Suppressor macrophage (primary cell): Measurements from ENCODE around the gene PLEKHA7.
"Not testable (repeated sequence)": the region's sequence is repeated elsewhere in the genome, so short reads cannot be mapped to it uniquely, and the experiment has no call there.

ENCODE experiments used
- DNase-seq, 4 experiments: peaks; one replicate each; pipeline ENCODE4 v3.0.0-alpha.2; 2020 to 2022

Gene PLEKHA7

DNA sequence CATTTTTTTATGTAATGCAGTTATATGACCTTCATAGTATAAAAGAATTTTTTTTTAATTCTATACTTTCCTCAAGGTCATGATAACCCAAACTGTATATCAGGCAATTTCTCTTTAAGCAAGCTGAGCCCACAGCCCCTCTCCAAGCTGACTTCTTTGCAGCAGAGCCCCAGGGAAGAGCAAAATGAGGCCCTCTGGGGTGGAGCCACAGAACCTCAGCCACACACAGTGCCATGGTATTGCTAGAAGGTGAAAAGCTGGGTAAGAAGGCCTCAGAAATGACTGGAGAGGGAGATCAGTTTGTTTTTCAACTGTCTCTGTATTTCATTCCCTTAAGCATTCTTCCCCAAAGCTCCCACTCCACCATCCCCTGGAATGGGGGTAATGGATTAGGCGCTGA, 108.8 kb downstream of the PLEKHA7 start:
- DNase-seq = no peak

GRCh38 chr11:16904761-16905160, 109.5 kb downstream of the PLEKHA7 start:
- not testable (repeated sequence) for DNase-seq

GRCh38 chr11:16902781-16903378, 111.3 kb downstream of the PLEKHA7 start:
- DNase-seq = peak in 3 of 4 experiments; percentile 5 to 25 (median 21)

GRCh38 chr11:16902182-16902581, 112.0 kb downstream of the PLEKHA7 start:
- no peak for DNase-seq

DNA sequence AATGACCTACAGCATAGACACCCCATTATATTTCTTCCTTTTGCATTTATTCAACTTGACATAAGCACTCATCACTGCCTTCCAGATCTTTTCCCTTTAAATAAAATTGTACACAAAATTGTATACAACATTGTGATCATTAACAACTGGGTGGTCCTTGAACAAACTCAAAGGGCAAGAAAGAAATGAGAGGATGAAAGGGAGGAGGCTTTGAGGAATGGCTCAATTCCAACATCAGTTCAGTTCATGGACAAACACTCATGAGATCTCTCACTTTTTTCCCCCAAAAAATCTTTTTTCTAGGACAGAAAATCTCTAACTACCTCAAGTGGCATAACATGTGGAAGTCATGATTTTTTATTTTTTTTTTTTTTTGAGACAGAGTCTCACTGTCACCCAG, 113.7 kb downstream of the PLEKHA7 start:
- no peak for DNase-seq

- no peak for DNase-seq
Observed at GRCh38 chr11:16899708-16900303, 114.4 kb downstream of the PLEKHA7 start.

GRCh38 chr11:16898274-16898985, 115.8 kb downstream of the PLEKHA7 start:
- no peak for DNase-seq

DNA sequence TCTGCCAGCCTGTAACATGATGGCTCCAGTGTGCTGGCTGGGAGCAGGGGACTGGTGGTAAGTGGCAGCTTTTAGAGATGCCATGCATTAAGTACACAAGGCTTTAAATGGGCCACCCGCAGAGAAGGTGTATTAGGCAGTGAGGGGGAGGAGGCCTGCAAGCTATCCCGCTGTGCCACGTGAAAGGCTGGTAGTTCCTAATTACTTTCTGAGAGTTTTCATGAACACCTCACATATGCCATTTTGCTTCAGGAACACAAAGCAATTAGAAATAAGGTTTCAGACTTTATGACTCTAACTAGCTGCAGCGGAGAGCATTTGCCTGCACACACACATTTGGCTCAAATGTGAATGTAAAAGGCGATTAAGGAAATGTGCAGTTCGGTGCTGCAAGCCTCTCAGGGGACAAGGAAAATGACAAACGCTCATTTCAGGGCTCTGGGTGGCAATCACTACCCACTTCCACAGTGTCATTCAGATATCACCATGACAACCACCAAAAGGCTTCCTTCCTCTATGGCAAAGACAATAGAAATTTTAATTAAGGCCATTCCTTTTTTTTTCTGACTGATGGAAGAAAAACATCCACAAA, 116.6 kb downstream of the PLEKHA7 start:
- peak; percentile 41 to 69 (median 62) for DNase-seq

- DNase-seq = no peak
Observed at GRCh38 chr11:16896729-16897469, 117.3 kb downstream of the PLEKHA7 start.

- DNase-seq = no peak
Observed at GRCh38 chr11:16895306-16895705, 118.9 kb downstream of the PLEKHA7 start.

DNA sequence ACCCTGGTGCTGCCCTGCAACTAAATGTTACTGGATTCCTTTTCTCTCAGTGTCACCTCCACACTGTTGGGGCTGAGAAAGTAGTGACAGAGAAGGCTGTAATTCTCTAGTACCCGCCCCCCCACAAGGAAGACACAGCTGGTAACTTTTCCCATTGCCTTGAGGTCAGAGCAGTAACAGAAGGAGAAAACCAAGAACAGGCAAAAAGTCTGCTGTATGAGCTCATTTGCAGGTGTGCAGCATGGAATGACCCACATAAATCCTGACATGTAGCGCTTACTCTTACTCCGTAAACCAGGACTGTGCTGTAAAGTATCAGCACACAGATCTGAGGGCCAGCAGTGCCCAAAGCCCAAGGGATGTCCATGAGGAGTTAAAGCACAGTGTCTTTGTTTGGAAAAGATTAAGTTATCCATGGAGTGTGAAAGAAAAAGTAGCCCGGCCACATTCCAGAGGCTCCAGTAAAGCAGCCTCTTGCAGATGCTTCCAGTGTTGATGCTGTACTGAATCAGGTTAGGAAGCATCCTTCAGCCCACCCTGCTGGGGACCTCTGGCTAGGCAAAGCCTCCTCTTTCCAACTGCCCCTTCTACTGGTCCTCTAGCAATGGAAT, 120.7 kb downstream of the PLEKHA7 start:
- no peak for DNase-seq

DNA sequence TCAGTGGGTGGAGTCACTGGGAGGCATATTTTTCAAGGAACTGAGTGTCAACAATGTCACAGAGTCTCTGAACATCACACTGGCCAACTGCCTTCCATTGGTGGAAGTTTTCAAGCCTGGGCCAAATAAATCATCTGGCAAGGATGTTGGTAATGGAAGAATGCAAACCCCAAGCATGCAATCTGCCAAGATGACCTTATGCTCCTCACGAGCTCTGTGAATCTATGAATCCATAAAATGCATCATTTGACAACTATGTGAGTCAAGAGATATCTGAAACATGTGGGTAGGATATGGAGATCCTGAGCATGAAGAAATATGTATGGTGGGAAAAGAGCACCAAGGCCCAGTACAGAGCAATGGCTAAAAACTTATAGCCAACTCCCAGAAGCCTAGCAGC, 122.2 kb downstream of the PLEKHA7 start:
- DNase-seq = no peak

DNA sequence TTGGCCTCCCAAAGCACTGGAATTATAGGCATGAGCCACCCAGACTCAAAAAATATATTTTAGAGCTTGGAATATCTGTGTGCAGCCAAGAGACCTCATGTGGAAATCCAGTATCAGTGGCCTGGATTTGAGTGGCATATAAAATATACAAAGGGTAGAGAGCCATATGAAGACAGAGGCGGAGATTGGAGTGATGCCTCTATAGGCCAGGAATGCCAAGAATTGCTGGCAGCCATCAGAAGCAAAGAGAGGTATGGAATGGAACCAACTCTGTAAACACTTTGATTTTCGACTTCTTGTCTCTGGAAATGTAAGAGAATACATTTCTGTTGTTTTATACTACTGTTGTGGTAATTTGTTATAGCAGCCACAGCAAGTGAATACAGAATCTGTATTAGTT, 123.0 kb downstream of the PLEKHA7 start:
- no peak for DNase-seq

- DNase-seq = no peak
Observed at GRCh38 chr11:16890442-16890841, 123.8 kb downstream of the PLEKHA7 start.

DNA sequence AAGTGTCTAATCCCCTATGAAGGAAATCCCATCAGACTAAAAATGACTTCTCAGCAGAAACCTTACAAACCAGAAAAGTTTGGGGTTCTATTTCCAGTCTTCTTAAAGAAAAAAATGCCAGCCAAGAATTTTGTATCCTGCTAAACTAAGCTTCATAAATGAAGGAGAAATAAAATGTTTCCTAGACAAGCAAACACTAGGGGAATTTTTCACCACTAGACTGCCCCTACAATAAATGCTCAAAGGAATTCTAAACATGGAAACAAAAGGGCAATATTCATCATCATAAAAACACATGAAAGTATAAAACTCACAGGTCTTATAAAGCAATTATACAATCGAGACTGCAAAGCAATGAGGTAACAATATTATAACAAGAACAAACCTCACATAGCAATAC, 124.3 kb downstream of the PLEKHA7 start:
- no peak for DNase-seq

DNA sequence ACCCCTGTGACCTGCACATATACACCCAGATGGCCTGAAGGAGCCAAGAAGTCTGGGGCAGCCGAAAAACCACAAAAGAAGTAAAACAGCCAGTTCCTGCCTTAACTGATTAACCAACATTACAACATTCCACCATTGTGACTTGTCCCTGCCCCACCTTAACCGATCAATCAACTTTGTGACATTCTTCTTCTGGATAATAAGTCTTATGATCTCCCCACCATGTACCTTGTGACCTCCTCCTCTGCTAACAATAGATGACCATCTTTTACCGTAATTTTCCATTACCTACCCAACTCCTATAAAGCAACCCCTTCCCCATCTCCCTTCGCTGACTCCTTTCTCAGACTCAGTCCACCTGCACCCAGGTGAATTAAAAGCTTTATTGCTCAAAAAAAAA, 125.2 kb downstream of the PLEKHA7 start:
- DNase-seq = not testable (repeated sequence)

GRCh38 chr11:16887887-16888286, 126.3 kb downstream of the PLEKHA7 start:
- not testable (repeated sequence) for DNase-seq

GRCh38 chr11:16883174-16883573, 131.0 kb downstream of the PLEKHA7 start:
- peak; percentile 70 to 82 (median 79) for DNase-seq

DNA sequence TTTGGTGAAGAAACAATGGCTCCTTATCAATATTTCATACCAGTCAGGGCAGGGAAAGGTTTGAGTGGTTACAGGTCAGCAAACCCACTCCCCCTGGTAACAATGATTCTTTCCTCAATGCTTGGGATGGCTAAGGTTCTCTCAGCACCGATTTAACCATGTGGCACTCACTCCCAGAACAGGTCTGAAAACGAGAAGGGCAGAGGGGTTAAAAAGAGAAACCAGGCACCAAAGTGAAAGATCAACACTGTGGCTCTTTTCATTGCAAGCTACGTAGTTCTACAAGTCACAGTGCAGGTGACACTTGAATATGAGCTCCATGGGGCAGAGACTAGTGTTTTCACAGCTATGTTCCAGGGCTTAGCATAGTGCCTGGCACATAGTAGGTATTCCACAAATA, 132.4 kb downstream of the PLEKHA7 start:
- DNase-seq = no peak

- DNase-seq = peak; percentile 21 to 59 (median 45)
Observed at GRCh38 chr11:16881074-16881709, 133.0 kb downstream of the PLEKHA7 start.

DNA sequence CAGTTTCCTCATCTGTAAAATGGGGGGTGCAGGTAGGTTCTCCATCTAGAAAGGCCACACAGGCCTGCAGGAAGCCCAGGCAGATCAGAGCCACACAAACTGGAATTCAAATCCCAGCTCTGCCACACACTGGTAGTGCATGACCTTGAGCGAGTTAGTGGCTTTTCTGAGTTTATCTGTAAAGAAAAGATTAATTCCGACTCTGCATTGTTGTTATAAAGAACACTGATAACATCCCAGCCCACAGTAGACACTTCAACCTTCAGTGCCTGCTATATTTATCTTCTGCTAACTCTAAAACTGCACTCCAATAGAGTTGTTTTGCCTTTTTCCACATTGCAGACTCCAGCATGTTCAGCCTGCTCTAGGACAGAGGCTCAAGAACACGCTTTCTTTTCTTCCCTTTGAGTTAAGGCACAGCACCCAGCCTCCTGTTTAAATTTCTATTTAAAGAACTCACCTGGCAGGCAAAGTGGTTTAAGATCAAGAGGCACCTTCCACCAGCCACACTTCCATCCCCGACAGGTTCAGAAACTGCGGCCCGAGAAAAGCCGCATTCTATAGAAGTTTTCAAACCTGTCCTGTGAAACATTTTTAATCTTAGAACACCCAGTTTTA, 133.9 kb downstream of the PLEKHA7 start:
- no peak for DNase-seq
